Stimulated activated CD8-positive, alpha-beta memory T cell treated with anti-CD3 and anti-CD28 coated beads, Interleukin-15, amount 100 ng/mL, for 1 hour (primary cell): ENCODE results near the gene HBZ.
"Not testable (repeated sequence)": the region's sequence is repeated elsewhere in the genome, so short reads cannot be mapped to it uniquely, and the experiment has no call there.

Source experiments
- DNase-seq: peaks from one replicate; pipeline ENCODE4 v3.0.0-alpha.2; 2020; ENCODE audit warnings: low read depth

HBZ gene

GRCh38 chr16:179211-180092 is 27.0 kb downstream of the HBZ start:
- no peak for DNase-seq

GRCh38 chr16:180101-180675 is 27.7 kb downstream of the HBZ start, which contains the start of gene HBQ1:
Gene HBQ1 (plus strand): TSS chr16:180459. CDS start chr16:180487, 28 bp downstream.
- DNase-seq, result no peak

- DNase-seq, result no peak
Measured at GRCh38 chr16:180681-181564, 28.5 kb downstream of the HBZ start.

- DNase-seq, result peak; percentile 66
Measured at GRCh38 chr16:181565-182021, 29.1 kb downstream of the HBZ start.

- DNase-seq, result no peak
Measured at GRCh38 chr16:183005-183404, 30.6 kb downstream of the HBZ start.

GRCh38 chr16:185213-185612 is 32.8 kb downstream of the HBZ start:
- DNase-seq, result no peak

- DNase-seq, result no peak
Measured at GRCh38 chr16:185691-186090, 33.2 kb downstream of the HBZ start.

GRCh38 chr16:187330-187729 is 34.9 kb downstream of the HBZ start:
- DNase-seq, result no peak

- DNase-seq, result no peak
Measured at GRCh38 chr16:188674-189073, 36.2 kb downstream of the HBZ start.

GRCh38 chr16:189604-190186 is 37.3 kb downstream of the HBZ start:
- no peak for DNase-seq

GRCh38 chr16:191831-192230 is 39.4 kb downstream of the HBZ start:
- no peak for DNase-seq

GRCh38 chr16:192686-193085 is 40.2 kb downstream of the HBZ start:
- no peak for DNase-seq

- no peak for DNase-seq
Measured at GRCh38 chr16:193441-193840, 41.0 kb downstream of the HBZ start.

- no peak for DNase-seq
Measured at GRCh38 chr16:194516-194915, 42.1 kb downstream of the HBZ start.

- DNase-seq, result no peak
Measured at GRCh38 chr16:200388-200787, 47.9 kb downstream of the HBZ start.

- no peak for DNase-seq
Measured at GRCh38 chr16:203246-203645, 50.8 kb downstream of the HBZ start.

GRCh38 chr16:204046-204445 is 51.6 kb downstream of the HBZ start:
- DNase-seq, result not testable (repeated sequence)
